ENCODE data around the gene GRIP2.

The GRIP2 gene

DNA sequence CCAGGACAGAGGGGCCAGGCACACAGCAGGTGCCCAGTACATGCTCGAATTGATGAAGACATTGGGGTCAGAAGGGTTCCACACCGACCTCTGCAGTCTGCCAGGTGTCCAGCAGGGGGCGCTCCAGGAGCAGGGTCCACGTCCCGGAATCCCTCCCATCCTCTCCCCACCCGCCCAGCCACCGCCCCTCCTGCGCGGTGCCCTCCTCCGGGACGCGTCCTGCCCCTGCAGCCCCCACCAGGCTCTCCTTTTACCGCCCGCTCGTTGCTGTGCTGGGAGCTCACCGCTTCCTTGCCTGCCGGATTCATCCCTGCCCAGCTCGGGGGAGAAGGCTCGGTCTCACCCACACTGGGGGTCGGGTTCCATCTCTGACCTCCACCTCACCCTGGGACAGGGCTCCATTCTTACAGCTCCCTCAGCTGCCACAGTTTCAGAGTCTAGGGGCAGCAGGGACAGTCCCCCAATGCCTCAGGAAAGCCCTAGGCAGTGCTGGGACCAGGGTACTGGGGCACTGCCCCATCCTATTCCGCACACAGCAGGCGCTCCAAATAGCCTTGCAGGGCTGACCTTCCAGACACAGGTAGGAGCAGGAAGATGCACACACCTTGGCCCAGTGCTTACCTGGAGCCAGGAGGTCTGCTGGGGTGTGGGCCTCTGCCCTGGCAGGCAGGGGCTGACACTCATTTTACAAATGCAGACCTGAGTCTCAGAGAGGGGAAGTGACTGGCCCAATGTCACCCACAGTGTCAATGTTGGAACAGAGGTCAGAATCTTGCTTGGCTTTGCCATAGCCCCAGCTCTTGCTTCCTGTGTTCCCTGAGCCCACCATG, 31.0 kb downstream of the GRIP2 start:
- ATAC-seq, result peak; percentile 86
- TF ChIP-seq ZFP30 (CRISPR knock-in tag; IDR thresholded peaks at IDR 0.05), result no peak
- TF ChIP-seq BACH2 (CRISPR knock-in tag; IDR thresholded peaks at IDR 0.05; ENCODE audit: borderline replicate concordance), result no peak
- TF ChIP-seq ESRRG (CRISPR knock-in tag; IDR thresholded peaks at IDR 0.05), result no peak
- no peak for TF ChIP-seq TOX (CRISPR knock-in tag; IDR thresholded peaks at IDR 0.05; ENCODE audit: borderline replicate concordance)
- no peak for TF ChIP-seq ISL1 (CRISPR knock-in tag; IDR thresholded peaks at IDR 0.05)
- no peak for TF ChIP-seq ZC3H10 (CRISPR knock-in tag; IDR thresholded peaks at IDR 0.05)
- no peak for TF ChIP-seq GLIS3 (CRISPR knock-in tag; IDR thresholded peaks at IDR 0.05)
- no peak for TF ChIP-seq RARB (CRISPR knock-in tag; IDR thresholded peaks at IDR 0.05)
- TF ChIP-seq ZNF8 (CRISPR knock-in tag; IDR thresholded peaks at IDR 0.05), result no peak
- TF ChIP-seq ZNF565 (CRISPR knock-in tag; conservative IDR thresholded peaks at IDR 0.05; ENCODE audit: low read depth), result no peak
- no peak for TF ChIP-seq OSR1 (CRISPR knock-in tag; IDR thresholded peaks at IDR 0.05)
- TF ChIP-seq, protein P1, sequence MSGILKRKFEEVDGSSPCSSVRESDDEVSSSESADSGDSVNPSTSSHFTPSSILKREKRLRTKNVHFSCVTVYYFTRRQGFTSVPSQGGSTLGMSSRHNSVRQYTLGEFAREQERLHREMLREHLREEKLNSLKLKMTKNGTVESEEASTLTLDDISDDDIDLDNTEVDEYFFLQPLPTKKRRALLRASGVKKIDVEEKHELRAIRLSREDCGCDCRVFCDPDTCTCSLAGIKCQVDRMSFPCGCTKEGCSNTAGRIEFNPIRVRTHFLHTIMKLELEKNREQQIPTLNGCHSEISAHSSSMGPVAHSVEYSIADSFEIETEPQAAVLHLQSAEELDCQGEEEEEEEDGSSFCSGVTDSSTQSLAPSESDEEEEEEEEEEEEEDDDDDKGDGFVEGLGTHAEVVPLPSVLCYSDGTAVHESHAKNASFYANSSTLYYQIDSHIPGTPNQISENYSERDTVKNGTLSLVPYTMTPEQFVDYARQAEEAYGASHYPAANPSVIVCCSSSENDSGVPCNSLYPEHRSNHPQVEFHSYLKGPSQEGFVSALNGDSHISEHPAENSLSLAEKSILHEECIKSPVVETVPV (CRISPR knock-in tag; IDR thresholded peaks at IDR 0.05), result no peak
- TF ChIP-seq ZNF70 (CRISPR knock-in tag; IDR thresholded peaks at IDR 0.05), result no peak
- TF ChIP-seq, protein P2, sequence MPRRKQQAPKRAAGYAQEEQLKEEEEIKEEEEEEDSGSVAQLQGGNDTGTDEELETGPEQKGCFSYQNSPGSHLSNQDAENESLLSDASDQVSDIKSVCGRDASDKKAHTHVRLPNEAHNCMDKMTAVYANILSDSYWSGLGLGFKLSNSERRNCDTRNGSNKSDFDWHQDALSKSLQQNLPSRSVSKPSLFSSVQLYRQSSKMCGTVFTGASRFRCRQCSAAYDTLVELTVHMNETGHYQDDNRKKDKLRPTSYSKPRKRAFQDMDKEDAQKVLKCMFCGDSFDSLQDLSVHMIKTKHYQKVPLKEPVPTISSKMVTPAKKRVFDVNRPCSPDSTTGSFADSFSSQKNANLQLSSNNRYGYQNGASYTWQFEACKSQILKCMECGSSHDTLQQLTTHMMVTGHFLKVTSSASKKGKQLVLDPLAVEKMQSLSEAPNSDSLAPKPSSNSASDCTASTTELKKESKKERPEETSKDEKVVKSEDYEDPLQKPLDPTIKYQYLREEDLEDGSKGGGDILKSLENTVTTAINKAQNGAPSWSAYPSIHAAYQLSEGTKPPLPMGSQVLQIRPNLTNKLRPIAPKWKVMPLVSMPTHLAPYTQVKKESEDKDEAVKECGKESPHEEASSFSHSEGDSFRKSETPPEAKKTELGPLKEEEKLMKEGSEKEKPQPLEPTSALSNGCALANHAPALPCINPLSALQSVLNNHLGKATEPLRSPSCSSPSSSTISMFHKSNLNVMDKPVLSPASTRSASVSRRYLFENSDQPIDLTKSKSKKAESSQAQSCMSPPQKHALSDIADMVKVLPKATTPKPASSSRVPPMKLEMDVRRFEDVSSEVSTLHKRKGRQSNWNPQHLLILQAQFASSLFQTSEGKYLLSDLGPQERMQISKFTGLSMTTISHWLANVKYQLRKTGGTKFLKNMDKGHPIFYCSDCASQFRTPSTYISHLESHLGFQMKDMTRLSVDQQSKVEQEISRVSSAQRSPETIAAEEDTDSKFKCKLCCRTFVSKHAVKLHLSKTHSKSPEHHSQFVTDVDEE (CRISPR knock-in tag; IDR thresholded peaks at IDR 0.05), result no peak
- no peak for TF ChIP-seq ARNTL (CRISPR knock-in tag; IDR thresholded peaks at IDR 0.05; ENCODE audit: borderline replicate concordance, low read depth)
- TF ChIP-seq ZFP3 (CRISPR knock-in tag; IDR thresholded peaks at IDR 0.05), result no peak
- TF ChIP-seq, protein P3, sequence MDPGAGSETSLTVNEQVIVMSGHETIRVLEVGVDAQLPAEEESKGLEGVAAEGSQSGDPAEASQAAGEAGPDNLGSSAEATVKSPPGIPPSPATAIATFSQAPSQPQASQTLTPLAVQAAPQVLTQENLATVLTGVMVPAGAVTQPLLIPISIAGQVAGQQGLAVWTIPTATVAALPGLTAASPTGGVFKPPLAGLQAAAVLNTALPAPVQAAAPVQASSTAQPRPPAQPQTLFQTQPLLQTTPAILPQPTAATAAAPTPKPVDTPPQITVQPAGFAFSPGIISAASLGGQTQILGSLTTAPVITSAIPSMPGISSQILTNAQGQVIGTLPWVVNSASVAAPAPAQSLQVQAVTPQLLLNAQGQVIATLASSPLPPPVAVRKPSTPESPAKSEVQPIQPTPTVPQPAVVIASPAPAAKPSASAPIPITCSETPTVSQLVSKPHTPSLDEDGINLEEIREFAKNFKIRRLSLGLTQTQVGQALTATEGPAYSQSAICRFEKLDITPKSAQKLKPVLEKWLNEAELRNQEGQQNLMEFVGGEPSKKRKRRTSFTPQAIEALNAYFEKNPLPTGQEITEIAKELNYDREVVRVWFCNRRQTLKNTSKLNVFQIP (CRISPR knock-in tag; IDR thresholded peaks at IDR 0.05; ENCODE audit: borderline replicate concordance, low read depth), result no peak

DNA sequence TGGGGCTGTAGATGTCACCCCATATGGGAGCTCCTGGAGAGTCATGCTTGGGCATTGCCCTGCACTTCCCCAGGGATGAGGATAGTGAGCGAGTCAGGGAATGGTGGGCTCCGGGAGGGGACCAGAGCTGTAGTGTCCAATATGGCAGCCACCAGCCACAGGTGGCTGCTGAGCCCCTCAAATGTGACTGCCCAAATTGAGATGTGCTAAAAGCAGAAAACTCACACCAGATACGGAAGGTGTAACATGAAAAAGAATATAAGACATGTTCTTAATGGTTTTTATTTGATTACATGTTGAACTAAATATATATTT, 31.7 kb downstream of the GRIP2 start:
- ATAC-seq, result no peak
- TF ChIP-seq, protein P2 (CRISPR knock-in tag; IDR thresholded peaks at IDR 0.05), result no peak
- TF ChIP-seq, protein P3 (CRISPR knock-in tag; IDR thresholded peaks at IDR 0.05; ENCODE audit: borderline replicate concordance, low read depth), result no peak
- TF ChIP-seq ZNF70 (CRISPR knock-in tag; IDR thresholded peaks at IDR 0.05) (no peak), CSDC2 (CRISPR knock-in tag; IDR thresholded peaks at IDR 0.05) (no peak), ESRRG (CRISPR knock-in tag; IDR thresholded peaks at IDR 0.05) (no peak)
- TF ChIP-seq, protein P4, sequence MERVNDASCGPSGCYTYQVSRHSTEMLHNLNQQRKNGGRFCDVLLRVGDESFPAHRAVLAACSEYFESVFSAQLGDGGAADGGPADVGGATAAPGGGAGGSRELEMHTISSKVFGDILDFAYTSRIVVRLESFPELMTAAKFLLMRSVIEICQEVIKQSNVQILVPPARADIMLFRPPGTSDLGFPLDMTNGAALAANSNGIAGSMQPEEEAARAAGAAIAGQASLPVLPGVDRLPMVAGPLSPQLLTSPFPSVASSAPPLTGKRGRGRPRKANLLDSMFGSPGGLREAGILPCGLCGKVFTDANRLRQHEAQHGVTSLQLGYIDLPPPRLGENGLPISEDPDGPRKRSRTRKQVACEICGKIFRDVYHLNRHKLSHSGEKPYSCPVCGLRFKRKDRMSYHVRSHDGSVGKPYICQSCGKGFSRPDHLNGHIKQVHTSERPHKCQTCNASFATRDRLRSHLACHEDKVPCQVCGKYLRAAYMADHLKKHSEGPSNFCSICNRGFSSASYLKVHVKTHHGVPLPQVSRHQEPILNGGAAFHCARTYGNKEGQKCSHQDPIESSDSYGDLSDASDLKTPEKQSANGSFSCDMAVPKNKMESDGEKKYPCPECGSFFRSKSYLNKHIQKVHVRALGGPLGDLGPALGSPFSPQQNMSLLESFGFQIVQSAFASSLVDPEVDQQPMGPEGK (CRISPR knock-in tag; IDR thresholded peaks at IDR 0.05; ENCODE audit: borderline replicate concordance), result no peak
